ENCODE data around the gene IL36G. TPM values are rescaled to one million over a fixed set of nuclear protein-coding genes. Genes with fewer than 3 reads are reported as not detected.
A peak's percentile ranks its signal among the peaks of the same experiment; 100 is the strongest.

The IL36G gene
- total RNA-seq, 2 experiments from 2014 or later = not detected

GRCh38 chr2:112989611-112990010 lies 11.8 kb downstream of the IL36G start:
- peaks cover 5% of the 10 kb centered on the region for H3K9me3 Mint-ChIP-seq
- peaks cover 27% of the 10 kb centered on the region for H3K4me1 Mint-ChIP-seq (ENCODE audit: low read depth)
- no peak for DNase-seq
- no peak overlapping the region for H3K27ac ChIP-seq (ENCODE audit: low read depth in 1 of 2, low read length in 2 of 2)
- POLR2A ChIA-PET = no interaction called here
- TF ChIP-seq CTCF (IDR thresholded peaks at IDR 0.05) = no peak
- CTCF ChIA-PET = no interaction called here
- H3K27me3 ChIP-seq (ENCODE audit: control insufficient read depth in 1 of 2, insufficient read depth in 2 of 2, low read length in 2 of 2) = no peaks in the 10 kb centered on the region
- H3K4me3 Mint-ChIP-seq = no peak overlapping the region
- no peaks in the 10 kb centered on the region for H3K36me3 ChIP-seq (ENCODE audit: insufficient read depth, low read length)
- no peaks in the 10 kb centered on the region for H3K27me3 Mint-ChIP-seq
- H3K4me1 ChIP-seq (ENCODE audit: insufficient read depth, low read length) = peaks cover 18% of the 10 kb centered on the region
- no peak overlapping the region for H3K4me3 ChIP-seq (ENCODE audit: low read length)
- no peak for ATAC-seq (ENCODE audit: poor library complexity)
- intact Hi-C loops (cut with DNase I, micrococcal nuclease) = loop anchor here in 1 of 2 experiments (5.0 to 10.0 kb wide), 3 partner anchors 145 to 395 kb away; partner anchors contain the start of gene PSD4
- H3K9me3 ChIP-seq (ENCODE audit: control insufficient read depth in 1 of 2, insufficient read depth in 1 of 2, low read length in 2 of 2) = peaks cover 0 to 29% of the 10 kb centered on the region in 2 experiments
- no peak overlapping the region for H3K27ac Mint-ChIP-seq
- H3K36me3 Mint-ChIP-seq (ENCODE audit: low read depth) = peaks cover 12% of the 10 kb centered on the region

- no peak overlapping the region for H3K4me3 ChIP-seq (ENCODE audit: low read length)
- POLR2A ChIA-PET = interaction anchor here (1.0 kb wide), 1 partner anchor 9 kb away, joined by 4 read pairs; no protein-coding TSS in a partner anchor
- CTCF ChIA-PET = no interaction called here
- H3K36me3 ChIP-seq (ENCODE audit: insufficient read depth, low read length) = no peaks in the 10 kb centered on the region
- H3K27me3 Mint-ChIP-seq = no peaks in the 10 kb centered on the region
- no peaks in the 10 kb centered on the region for H3K27me3 ChIP-seq (ENCODE audit: control insufficient read depth in 1 of 2, insufficient read depth in 2 of 2, low read length in 2 of 2)
- H3K27ac ChIP-seq (ENCODE audit: low read depth in 1 of 2, low read length in 2 of 2) = no peak overlapping the region
- intact Hi-C loops (cut with DNase I, micrococcal nuclease) = loop anchor here in 1 of 2 experiments (5.0 kb wide), 1 partner anchor 178 kb away; the partner anchor contains the start of gene PSD4
- H3K4me1 ChIP-seq (ENCODE audit: insufficient read depth, low read length) = peaks cover 27% of the 10 kb centered on the region
- H3K27ac Mint-ChIP-seq = peak overlapping the region; percentile 91
- peaks cover 5% of the 10 kb centered on the region for H3K9me3 Mint-ChIP-seq
- peaks cover 49% of the 10 kb centered on the region for H3K4me1 Mint-ChIP-seq (ENCODE audit: low read depth)
- no peak for ATAC-seq (ENCODE audit: poor library complexity)
- peaks cover 19% of the 10 kb centered on the region for H3K36me3 Mint-ChIP-seq (ENCODE audit: low read depth)
- no peak for TF ChIP-seq CTCF (IDR thresholded peaks at IDR 0.05)
- H3K9me3 ChIP-seq (ENCODE audit: control insufficient read depth in 1 of 2, insufficient read depth in 1 of 2, low read length in 2 of 2) = peaks cover 0 to 29% of the 10 kb centered on the region in 2 experiments
- no peak overlapping the region for H3K4me3 Mint-ChIP-seq
- DNase-seq = no peak
These were observed 16.0 kb downstream of the IL36G start for GRCh38 chr2:112993831-112994230.

- POLR2A ChIA-PET = interaction anchor here (1.0 kb wide), 1 partner anchor 10 kb away, joined by 4 read pairs; no protein-coding TSS in a partner anchor
- H3K36me3 ChIP-seq (ENCODE audit: insufficient read depth, low read length) = no peaks in the 10 kb centered on the region
- Mint-ChIP-seq H3K27ac (peak overlapping the region; percentile 91), H3K4me3 (no peak overlapping the region), H3K27me3 (no peaks in the 10 kb centered on the region), H3K9me3 (peaks cover 7% of the 10 kb centered on the region), H3K4me1 (ENCODE audit: low read depth) (peaks cover 53% of the 10 kb centered on the region), H3K36me3 (ENCODE audit: low read depth) (peaks cover 19% of the 10 kb centered on the region)
- H3K27me3 ChIP-seq (ENCODE audit: control insufficient read depth in 1 of 2, insufficient read depth in 2 of 2, low read length in 2 of 2) = no peaks in the 10 kb centered on the region
- intact Hi-C loops (cut with DNase I, micrococcal nuclease) = loop anchor here in 1 of 2 experiments (5.0 kb wide), 1 partner anchor 178 kb away; the partner anchor contains the start of gene PSD4
- H3K27ac ChIP-seq (ENCODE audit: low read depth in 1 of 2, low read length in 2 of 2) = peak overlapping the region in 1 of 2 donors; percentile 71
- H3K9me3 ChIP-seq (ENCODE audit: control insufficient read depth in 1 of 2, insufficient read depth in 1 of 2, low read length in 2 of 2) = peaks cover 0 to 25% of the 10 kb centered on the region in 2 experiments
- DNase-seq (no peak), ATAC-seq (ENCODE audit: poor library complexity) (no peak)
- no peak for TF ChIP-seq CTCF (IDR thresholded peaks at IDR 0.05)
- no peak overlapping the region for H3K4me3 ChIP-seq (ENCODE audit: low read length)
- peaks cover 27% of the 10 kb centered on the region for H3K4me1 ChIP-seq (ENCODE audit: insufficient read depth, low read length)
- CTCF ChIA-PET = no interaction called here
These were observed 16.8 kb downstream of the IL36G start for GRCh38 chr2:112994648-112995047.

Data from CD4-positive, alpha-beta T cell (primary cell).